Bronchial epithelial cell (primary cell): Measurements from ENCODE around the gene RNF224. TPM values are rescaled to one million over a fixed set of nuclear protein-coding genes. Genes with fewer than 3 reads are reported as not detected.

Source experiments
- DNase-seq: peaks from one replicate; pipeline ENCODE4 v3.0.0-alpha.2; 2010; ENCODE audit warnings: low read depth
- FAIRE-seq: peaks from 2 replicates; lab custom pipeline; 2011; peaks lifted over from hg19 to GRCh38; lab: Jason Lieb, UNC
- H3K27me3 ChIP-seq: 2 replicates; pipeline ENCODE4 v1.5.1; 2011; ENCODE audit warnings: low read length; ENCODE audit not compliant: control insufficient read depth, insufficient read depth
- H3K36me3 ChIP-seq: 2 replicates; pipeline ENCODE4 v1.5.1; 2011; ENCODE audit warnings: low read length; ENCODE audit not compliant: control insufficient read depth, insufficient read depth
- H3K4me3 ChIP-seq: 2 replicates; pipeline ENCODE4 v1.5.1; 2011; ENCODE audit warnings: mild to moderate bottlenecking, low read depth, low read length, control low read depth
- total RNA-seq: library from RNA; depleted of rRNA; stranded (reverse); fragments of >200 nt; gene quantifications from 2 replicates; pipeline ENCODE4 v1.2.1, GENCODE V29; 2014
- TF ChIP-seq, protein P1 (sequence below): IDR thresholded peaks from 2 replicates; pipeline ENCODE4 v1.5.1; 2011; ENCODE audit warnings: mild to moderate bottlenecking, moderate library complexity, low read length, control low read depth, inconsistent platforms; ENCODE audit not compliant: insufficient read depth, severe bottlenecking

Gene RNF224
- total RNA-seq, 1 donor from 2014 or later: under 0.01 TPM

DNA sequence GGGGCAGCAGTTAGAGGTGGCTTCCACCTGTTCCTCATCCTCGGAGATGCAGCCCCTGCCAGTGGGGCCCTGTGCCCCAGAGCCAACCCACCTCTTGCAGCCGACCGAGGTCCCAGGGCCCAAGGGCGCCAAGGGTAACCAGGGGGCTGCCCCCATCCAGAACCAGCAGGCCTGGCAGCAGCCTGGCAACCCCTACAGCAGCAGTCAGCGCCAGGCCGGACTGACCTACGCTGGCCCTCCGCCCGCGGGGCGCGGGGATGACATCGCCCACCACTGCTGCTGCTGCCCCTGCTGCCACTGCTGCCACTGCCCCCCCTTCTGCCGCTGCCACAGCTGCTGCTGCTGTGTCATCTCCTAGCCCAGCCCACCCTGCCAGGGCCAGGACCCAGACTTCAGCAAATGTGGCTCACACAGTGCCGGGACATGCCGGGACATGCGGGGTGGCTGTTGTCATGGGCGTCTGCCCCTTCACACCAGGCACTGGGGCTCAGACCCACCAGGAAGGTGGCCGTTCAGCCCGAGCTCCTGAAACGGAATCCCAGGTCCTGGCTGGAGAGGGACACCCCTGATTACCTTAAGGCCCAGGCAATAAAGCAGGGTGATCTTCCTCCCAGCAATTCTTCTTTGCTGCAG, 1.5 kb upstream of the RNF224 start:
- FAIRE-seq: no peak
- H3K4me3 ChIP-seq: no peak overlapping the region

GRCh38 chr9:137226338-137227053, 806 bp upstream of the RNF224 start:
- peak; percentile 76 for DNase-seq
- TF ChIP-seq, protein P1, sequence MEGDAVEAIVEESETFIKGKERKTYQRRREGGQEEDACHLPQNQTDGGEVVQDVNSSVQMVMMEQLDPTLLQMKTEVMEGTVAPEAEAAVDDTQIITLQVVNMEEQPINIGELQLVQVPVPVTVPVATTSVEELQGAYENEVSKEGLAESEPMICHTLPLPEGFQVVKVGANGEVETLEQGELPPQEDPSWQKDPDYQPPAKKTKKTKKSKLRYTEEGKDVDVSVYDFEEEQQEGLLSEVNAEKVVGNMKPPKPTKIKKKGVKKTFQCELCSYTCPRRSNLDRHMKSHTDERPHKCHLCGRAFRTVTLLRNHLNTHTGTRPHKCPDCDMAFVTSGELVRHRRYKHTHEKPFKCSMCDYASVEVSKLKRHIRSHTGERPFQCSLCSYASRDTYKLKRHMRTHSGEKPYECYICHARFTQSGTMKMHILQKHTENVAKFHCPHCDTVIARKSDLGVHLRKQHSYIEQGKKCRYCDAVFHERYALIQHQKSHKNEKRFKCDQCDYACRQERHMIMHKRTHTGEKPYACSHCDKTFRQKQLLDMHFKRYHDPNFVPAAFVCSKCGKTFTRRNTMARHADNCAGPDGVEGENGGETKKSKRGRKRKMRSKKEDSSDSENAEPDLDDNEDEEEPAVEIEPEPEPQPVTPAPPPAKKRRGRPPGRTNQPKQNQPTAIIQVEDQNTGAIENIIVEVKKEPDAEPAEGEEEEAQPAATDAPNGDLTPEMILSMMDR: no peak
- FAIRE-seq: no peak
- Histone ChIP-seq H3K27me3 (no peaks in the 10 kb centered on the region), H3K4me3 (no peak overlapping the region), H3K36me3 (no peaks in the 10 kb centered on the region)

More for the DNA sequence above, 1.5 kb upstream of the RNF224 start:
- no peaks in the 10 kb centered on the region for H3K36me3 ChIP-seq
- no peaks in the 10 kb centered on the region for H3K27me3 ChIP-seq
- no peak for DNase-seq
- TF ChIP-seq, protein P1: no peak

DNA sequence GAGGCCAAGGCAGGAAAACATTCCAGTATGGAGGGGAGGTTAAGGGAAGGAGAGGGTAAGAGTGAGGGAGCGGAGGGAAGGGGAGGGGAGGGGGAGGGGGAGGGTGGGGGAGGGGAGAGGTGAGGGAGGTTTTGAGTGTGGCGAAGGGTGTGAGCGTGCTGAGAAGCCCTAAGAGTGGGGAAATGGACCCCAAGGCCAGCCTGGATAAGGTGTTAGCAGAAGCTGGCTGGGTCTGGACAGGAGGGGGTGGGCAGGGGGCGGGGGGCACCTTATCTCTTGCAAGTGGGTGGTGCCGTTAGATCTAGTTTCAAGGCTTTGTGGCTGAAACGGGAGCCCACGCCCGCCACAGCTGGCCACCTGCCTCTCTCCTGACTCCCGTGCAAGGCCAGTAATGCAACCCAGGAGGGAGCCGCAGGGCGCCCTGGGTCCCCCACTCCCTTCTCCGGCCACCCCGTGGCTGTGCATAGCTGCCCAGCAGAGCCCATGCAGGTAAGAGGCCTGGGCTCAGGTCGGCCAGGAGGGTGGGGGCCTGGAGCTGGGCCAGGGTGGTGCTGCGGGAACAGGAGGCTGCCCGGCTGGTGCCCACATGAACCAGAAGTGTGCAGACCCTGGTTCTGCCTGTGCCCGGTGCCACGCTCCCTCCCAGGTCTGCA, 677 bp downstream of the RNF224 start:
- H3K27me3 ChIP-seq: no peaks in the 10 kb centered on the region
- DNase-seq: no peak
- H3K4me3 ChIP-seq: no peak overlapping the region
- no peaks in the 10 kb centered on the region for H3K36me3 ChIP-seq
- TF ChIP-seq, protein P1: no peak
- FAIRE-seq: no peak

DNA sequence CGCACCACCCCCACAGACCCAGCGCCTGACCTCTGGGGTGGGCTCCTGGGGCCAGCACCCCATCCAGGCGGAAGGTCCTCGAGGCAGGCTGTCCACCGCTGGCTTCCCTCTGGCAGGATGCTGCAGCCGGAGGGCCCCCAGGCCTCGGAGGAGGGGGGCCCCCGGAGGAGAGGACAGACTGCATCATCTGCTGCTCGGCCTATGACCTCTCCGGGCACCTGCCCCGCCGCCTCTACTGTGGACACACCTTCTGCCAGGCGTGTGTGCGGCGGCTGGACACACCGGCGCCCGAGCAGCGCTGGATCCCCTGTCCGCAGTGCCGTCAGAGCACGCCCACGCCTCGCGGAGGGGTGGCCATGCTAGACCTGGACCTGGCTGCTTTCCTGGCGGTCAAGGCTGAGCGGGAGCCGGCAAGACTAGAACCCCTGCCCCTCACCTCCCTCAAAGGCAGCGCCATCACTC, 1.2 kb downstream of the RNF224 start:
- FAIRE-seq (no peak), DNase-seq (no peak)
- H3K36me3 ChIP-seq: no peaks in the 10 kb centered on the region
- TF ChIP-seq, protein P1: no peak
- H3K27me3 ChIP-seq: no peaks in the 10 kb centered on the region
- H3K4me3 ChIP-seq: no peak overlapping the region

DNA sequence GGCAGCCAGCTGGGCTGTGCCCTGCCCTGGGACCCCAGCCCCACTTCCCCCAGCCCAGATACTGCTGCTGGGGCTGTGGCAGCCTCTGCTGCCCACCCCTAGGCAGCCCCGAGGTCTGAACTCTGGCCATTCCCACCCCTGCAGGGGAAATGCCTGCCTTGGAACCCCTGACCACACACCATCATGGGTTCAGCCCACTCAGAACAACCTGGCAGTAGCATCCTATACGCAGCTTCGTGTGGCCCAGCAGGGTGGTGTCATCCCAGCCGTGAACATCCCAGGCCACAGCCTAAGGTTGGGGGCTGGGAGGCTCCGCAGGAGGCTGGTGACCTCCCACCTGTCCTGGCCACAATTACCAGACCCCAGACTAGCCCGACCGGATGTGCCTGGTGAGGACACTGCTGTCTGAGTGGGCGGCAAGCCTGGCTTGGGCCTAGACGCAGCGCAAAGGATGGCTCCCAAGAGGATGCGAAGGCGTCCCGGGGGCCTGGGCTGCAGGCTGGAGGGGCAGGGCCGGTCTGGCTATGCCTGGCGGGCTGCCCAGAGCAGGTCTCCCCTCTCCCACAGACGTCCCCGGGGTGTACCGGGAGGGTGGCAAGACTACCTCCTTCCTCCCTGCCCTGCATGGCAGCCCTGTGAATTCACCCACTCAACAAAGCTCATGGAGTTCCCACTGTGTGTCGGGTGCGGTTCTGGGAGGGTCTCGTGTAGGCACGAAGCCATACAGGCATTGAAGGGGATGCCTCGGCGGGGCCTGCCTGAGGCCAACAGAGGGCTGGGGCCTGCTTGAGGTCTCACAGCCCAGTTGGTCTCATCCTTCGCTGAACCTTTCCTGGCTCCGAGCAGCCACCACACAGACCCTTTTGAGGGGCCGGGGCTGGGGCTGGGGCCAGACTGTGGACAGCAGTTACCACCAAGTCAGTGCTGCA, 1.9 kb downstream of the RNF224 start:
- FAIRE-seq (no peak), DNase-seq (no peak)
- TF ChIP-seq, protein P1: no peak
- H3K27me3 ChIP-seq: peaks cover 2% of the 10 kb centered on the region
- H3K4me3 ChIP-seq: no peak overlapping the region
- no peaks in the 10 kb centered on the region for H3K36me3 ChIP-seq
